Activated naive CD4-positive, alpha-beta T cell treated with anti-CD3 and anti-CD28 coated beads, Interleukin-2, amount 50 U/mL, for 72 hours (primary cell): ENCODE results near the gene SELENOI. TPM values are rescaled to one million over a fixed set of nuclear protein-coding genes. Genes with fewer than 3 reads are reported as not detected.
"Not testable (repeated sequence)": the region's sequence is repeated elsewhere in the genome, so short reads cannot be mapped to it uniquely, and the experiment has no call there.

Source experiments
- ATAC-seq, 2 donors: fragments of 150-1000 bp; cut with Tn5 transposase; 2 replicates each; pipeline ENCODE4 v1.10.0; 2021; ENCODE audit warnings: mild to moderate bottlenecking in 2 of 2, moderate library complexity in 2 of 2
- DNase-seq, 2 donors: peaks; one replicate each; pipeline ENCODE4 v3.0.0; 2021 to 2022; ENCODE audit warnings: low spot score in 2 of 2
- H3K27ac Mint-ChIP-seq, 2 donors: one replicate each; pipeline ENCODE4 v1.8.0; 2022; ENCODE audit warnings: mild to moderate bottlenecking in 2 of 2, mixed read lengths in 2 of 2
- H3K36me3 Mint-ChIP-seq, 2 donors: one replicate each; pipeline ENCODE4 v1.8.0; 2022; ENCODE audit warnings: mixed read lengths in 2 of 2
- H3K9me3 Mint-ChIP-seq, 2 donors: one replicate each; pipeline ENCODE4 v1.8.0; 2022; ENCODE audit warnings: mixed read lengths in 2 of 2
- total RNA-seq, 2 donors: library from RNA; stranded (reverse); gene quantifications; one replicate each; pipeline ENCODE4 v1.2.3, GENCODE V29; 2022

SELENOI gene, protein sequence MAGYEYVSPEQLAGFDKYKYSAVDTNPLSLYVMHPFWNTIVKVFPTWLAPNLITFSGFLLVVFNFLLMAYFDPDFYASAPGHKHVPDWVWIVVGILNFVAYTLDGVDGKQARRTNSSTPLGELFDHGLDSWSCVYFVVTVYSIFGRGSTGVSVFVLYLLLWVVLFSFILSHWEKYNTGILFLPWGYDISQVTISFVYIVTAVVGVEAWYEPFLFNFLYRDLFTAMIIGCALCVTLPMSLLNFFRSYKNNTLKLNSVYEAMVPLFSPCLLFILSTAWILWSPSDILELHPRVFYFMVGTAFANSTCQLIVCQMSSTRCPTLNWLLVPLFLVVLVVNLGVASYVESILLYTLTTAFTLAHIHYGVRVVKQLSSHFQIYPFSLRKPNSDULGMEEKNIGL
- 10 to 100 TPM; 24.4 to 45.0 TPM for total RNA-seq

DNA sequence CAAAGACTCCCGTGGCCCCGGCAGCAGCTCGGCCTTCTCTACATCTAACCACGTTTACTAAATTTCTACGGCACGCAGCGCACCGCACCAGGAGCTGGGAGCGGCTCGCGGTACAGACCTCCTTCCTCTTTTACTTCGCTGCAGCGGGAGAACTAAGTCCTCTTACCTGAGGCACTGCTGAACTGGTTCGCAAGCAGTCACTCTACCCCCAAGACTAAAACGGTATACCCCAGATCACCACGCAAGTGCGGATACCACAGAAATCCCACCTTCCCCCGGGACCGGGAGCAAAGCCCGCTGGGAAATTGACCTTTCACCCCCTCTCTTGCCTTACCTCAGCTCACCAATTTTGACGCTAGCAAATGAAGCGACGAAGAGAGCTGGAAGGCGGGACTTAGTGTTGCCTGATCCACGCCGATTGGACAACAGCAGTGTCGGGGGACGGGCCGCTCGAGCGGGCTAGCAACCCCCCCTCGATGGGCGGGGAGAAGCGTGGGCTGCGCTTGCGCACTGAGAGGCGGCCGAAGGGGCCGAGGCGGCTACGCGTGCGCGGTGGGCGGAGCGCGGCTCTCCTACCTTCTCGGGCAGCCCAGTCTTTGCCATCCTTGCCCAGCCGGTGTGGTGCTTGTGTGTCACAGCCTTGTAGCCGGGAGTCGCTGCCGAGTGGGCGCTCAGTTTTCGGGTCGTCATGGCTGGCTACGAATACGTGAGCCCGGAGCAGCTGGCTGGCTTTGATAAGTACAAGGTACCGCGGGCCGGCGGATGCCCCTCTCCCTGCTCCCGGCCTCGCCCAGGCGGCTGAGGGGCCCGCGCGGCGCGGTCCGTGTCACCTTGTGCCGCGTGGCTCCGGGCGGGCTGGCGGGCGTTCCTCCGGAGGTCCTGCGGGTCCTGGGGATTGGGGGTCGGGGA, at the start of gene SELENOI:
Gene SELENOI (plus strand): TSS at position 599 of the 909 bp plus-strand sequence. CDS start 90 bp downstream, at position 689.
- H3K27ac Mint-ChIP-seq, result peak within 1 kb of the TSS; percentile 97 to 99
- H3K9me3 Mint-ChIP-seq, result no peaks in the 10 kb centered on the region
- H3K36me3 Mint-ChIP-seq, result peaks cover 18 to 24% of the 10 kb centered on the region in 2 donors
- DNase-seq, result peak; percentile 100
- peak; percentile 96 to 97 for ATAC-seq

DNA sequence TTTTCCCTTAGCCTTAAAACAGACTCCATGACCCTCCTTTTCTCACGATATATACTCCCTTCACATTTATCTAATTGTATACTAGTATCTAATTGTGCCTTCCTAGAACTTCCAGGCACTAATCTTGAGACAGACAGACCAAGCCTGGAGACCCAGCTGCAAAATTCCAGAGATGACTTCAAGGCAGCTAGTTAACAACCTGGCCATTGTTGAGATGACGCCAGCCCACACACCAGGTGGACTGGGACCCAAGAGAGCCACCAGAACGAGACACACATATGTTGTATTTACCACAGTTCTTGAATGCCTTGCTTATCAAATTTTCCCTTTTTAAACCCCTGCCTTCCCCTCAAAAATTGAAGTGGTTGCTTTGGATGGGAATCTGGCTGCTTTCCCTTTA, 48.9 kb upstream of the SELENOI start:
- Mint-ChIP-seq H3K36me3 (no peaks in the 10 kb centered on the region), H3K9me3 (no peaks in the 10 kb centered on the region), H3K27ac (no peak overlapping the region)
- ATAC-seq (no peak), DNase-seq (no peak)

- H3K27ac Mint-ChIP-seq, result no peak overlapping the region
- ATAC-seq (no peak), DNase-seq (no peak)
- no peaks in the 10 kb centered on the region for H3K36me3 Mint-ChIP-seq
- H3K9me3 Mint-ChIP-seq, result no peaks in the 10 kb centered on the region
Measured at GRCh38 chr2:26298286-26298637, 47.7 kb upstream of the SELENOI start.

GRCh38 chr2:26298638-26299393, 47.1 kb upstream of the SELENOI start:
- ATAC-seq, result peak; percentile 75 to 80
- H3K27ac Mint-ChIP-seq, result no peak overlapping the region
- no peaks in the 10 kb centered on the region for H3K36me3 Mint-ChIP-seq
- peak in 1 of 2 donors; percentile 39 for DNase-seq
- no peaks in the 10 kb centered on the region for H3K9me3 Mint-ChIP-seq

- Mint-ChIP-seq H3K27ac (no peak overlapping the region), H3K9me3 (no peaks in the 10 kb centered on the region), H3K36me3 (no peaks in the 10 kb centered on the region)
- ATAC-seq, result peak; percentile 54 to 63
- peak in 1 of 2 donors; percentile 18 for DNase-seq
Measured at GRCh38 chr2:26299471-26300101, 46.4 kb upstream of the SELENOI start.

- Mint-ChIP-seq H3K27ac (no peak overlapping the region), H3K36me3 (no peaks in the 10 kb centered on the region), H3K9me3 (no peaks in the 10 kb centered on the region)
- ATAC-seq, result no peak
- no peak for DNase-seq
Measured at GRCh38 chr2:26300234-26300925, 45.6 kb upstream of the SELENOI start.

- H3K9me3 Mint-ChIP-seq, result no peaks in the 10 kb centered on the region
- no peak overlapping the region for H3K27ac Mint-ChIP-seq
- DNase-seq (no peak), ATAC-seq (no peak)
- no peaks in the 10 kb centered on the region for H3K36me3 Mint-ChIP-seq
Measured at GRCh38 chr2:26302846-26303245, 43.1 kb upstream of the SELENOI start.

DNA sequence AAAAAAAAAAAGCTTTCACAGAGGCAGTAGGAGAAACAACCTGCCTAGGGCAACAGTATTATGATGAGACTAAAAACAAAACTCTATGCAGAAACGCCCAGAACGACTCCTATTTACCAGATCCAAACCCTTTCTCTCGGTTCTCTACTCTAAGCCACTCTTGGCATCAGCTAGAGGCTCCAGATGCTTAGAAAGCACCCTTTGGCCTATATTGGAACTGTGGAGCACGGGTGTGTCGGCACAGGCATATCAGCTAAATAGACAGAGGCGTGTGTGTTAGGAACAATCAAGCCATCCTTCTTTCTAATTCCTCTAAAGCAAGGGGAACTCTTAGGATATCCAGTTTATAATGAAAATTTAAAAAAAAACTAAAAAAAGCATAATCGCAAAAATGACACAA, 40.8 kb upstream of the SELENOI start:
- not testable (repeated sequence) for H3K36me3 Mint-ChIP-seq, H3K27ac Mint-ChIP-seq, DNase-seq, H3K9me3 Mint-ChIP-seq, ATAC-seq

- no peak for DNase-seq
- no peak overlapping the region for H3K27ac Mint-ChIP-seq
- no peak for ATAC-seq
- H3K36me3 Mint-ChIP-seq, result no peaks in the 10 kb centered on the region
- no peaks in the 10 kb centered on the region for H3K9me3 Mint-ChIP-seq
Measured at GRCh38 chr2:26305540-26305939, 40.4 kb upstream of the SELENOI start.

DNA sequence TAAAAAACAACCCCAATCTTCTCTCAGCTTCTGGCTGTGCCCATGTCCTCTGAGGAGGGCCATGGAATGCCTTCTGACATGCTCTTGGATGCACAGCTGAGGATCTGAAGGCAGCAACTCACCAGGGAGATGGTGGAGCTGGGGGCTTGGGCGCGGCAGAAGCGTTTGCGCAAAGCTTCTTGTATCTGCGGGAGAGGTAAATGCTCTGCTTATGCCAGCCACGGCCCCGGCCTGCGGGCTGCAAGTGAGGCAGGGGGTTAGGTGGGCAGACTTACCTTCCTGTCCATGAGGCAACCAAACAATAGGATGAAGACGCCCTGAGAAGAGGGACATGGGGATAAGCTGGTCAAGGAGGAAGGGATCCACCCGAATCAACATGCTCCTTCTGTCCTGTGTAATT, 36.0 kb upstream of the SELENOI start:
- Mint-ChIP-seq H3K36me3 (no peaks in the 10 kb centered on the region), H3K9me3 (no peaks in the 10 kb centered on the region), H3K27ac (no peak overlapping the region)
- no peak for ATAC-seq
- no peak for DNase-seq

DNA sequence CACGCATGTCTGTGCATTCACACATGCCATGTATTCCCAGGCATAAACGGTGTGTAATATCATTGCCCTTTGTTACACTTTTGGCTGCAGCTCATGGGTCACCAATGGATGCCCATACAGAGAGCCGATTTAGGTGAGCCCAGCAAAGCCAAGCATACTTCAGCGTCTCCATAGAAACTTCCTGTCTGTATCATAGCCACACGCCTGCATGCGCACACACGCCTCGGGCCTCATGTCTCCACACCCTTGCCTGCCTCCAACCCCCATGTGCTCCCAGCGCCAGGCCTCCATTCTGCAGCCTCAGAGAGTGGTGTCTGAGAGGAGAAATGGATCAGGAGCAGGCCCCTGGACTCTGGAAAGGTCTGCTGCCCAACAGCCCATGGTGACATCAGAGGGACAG, 33.5 kb upstream of the SELENOI start:
- DNase-seq, result no peak
- no peak overlapping the region for H3K27ac Mint-ChIP-seq
- H3K9me3 Mint-ChIP-seq, result no peaks in the 10 kb centered on the region
- no peak for ATAC-seq
- H3K36me3 Mint-ChIP-seq, result no peaks in the 10 kb centered on the region

DNA sequence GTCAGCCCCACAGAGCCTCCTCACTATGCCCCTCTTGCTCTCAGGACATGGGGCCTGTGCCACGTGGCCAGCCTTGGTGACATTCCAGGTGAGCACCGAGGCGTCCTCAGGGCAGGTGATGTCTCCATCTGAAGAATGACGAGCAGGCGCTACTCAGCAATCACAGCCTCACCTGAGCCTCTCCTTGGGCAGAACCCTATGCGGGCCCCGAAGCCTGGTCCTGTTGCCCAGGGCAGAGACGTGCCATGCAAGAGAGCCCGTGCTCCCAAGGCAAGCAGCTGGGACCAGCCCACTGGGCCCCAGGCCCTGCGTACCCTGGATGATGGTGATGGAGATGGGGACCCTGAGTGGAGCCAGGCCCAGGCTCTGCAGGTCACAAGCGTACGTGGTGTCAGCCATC, 32.5 kb upstream of the SELENOI start:
- no peaks in the 10 kb centered on the region for H3K9me3 Mint-ChIP-seq
- no peak overlapping the region for H3K27ac Mint-ChIP-seq
- DNase-seq (no peak), ATAC-seq (no peak)
- H3K36me3 Mint-ChIP-seq, result no peaks in the 10 kb centered on the region

DNA sequence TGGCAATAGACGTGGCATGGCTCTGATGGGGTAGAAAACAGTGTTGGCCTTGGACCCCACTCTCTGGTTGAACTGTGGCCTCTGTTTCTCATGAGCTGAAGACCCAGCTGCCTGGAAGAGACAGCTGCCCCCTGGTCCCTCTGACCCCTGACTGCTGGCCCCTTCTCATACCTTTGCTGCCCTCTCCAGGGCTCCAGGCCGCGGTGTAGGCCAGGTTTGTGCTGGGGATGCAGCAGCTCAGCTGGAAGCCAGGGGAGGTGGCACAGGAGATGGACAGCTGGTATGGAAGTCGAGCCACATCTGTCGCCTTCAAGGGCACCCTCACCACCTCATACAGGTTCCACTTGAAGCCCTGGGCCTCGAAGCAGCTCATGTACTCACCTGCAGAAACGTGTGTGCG, 31.7 kb upstream of the SELENOI start:
- Mint-ChIP-seq H3K27ac (peak overlapping the region in 1 of 2 donors; percentile 55), H3K36me3 (no peaks in the 10 kb centered on the region), H3K9me3 (no peaks in the 10 kb centered on the region)
- no peak for ATAC-seq
- no peak for DNase-seq

GRCh38 chr2:26316041-26316440, 29.9 kb upstream of the SELENOI start:
- ATAC-seq, result no peak
- no peak overlapping the region for H3K27ac Mint-ChIP-seq
- H3K9me3 Mint-ChIP-seq, result no peaks in the 10 kb centered on the region
- H3K36me3 Mint-ChIP-seq, result no peaks in the 10 kb centered on the region
- no peak for DNase-seq

GRCh38 chr2:26316845-26317244, 29.1 kb upstream of the SELENOI start:
- Mint-ChIP-seq H3K36me3 (no peaks in the 10 kb centered on the region), H3K27ac (no peak overlapping the region)

More at GRCh38 chr2:26316845-26317244, 29.1 kb upstream of the SELENOI start:
- DNase-seq, result no peak
- no peaks in the 10 kb centered on the region for H3K9me3 Mint-ChIP-seq
- no peak for ATAC-seq
